Measurements from ENCODE around the gene OCA2.

Gene OCA2

GRCh38 chr15:27806396-27806795, 292.7 kb downstream of the OCA2 start:
- no peak for DNase-seq (ENCODE audit: low read depth in 1 of 2, low spot score in 1 of 2)
- H3K27me3 ChIP-seq (ENCODE audit: insufficient read depth, poor library complexity, severe bottlenecking) = peaks cover 2% of the 10 kb centered on the region
- no peak overlapping the region for H3K4me3 ChIP-seq (replicated peaks; ENCODE audit: insufficient read depth, low read length)
- H3K27ac ChIP-seq (replicated peaks) = no peak overlapping the region
- no peak for TF ChIP-seq REST (IDR thresholded peaks at IDR 0.05; ENCODE audit: insufficient replicate concordance, low read depth)
- no peak for TF ChIP-seq POLR2AphosphoS5 (IDR thresholded peaks at IDR 0.05; ENCODE audit: low read depth)
- TF ChIP-seq CTCF (IDR thresholded peaks at IDR 0.05; ENCODE audit: insufficient read depth, low read length) = no peak
- TF ChIP-seq SPI1 (IDR thresholded peaks at IDR 0.05; ENCODE audit: borderline replicate concordance, low read depth) = no peak
- TF ChIP-seq GABPA (IDR thresholded peaks at IDR 0.05; ENCODE audit: low read depth) = no peak

GRCh38 chr15:27805261-27806220, 293.6 kb downstream of the OCA2 start:
- no peak for DNase-seq (ENCODE audit: low read depth in 1 of 2, low spot score in 1 of 2)
- no peak overlapping the region for H3K4me3 ChIP-seq (replicated peaks; ENCODE audit: insufficient read depth, low read length)
- H3K27me3 ChIP-seq (ENCODE audit: insufficient read depth, poor library complexity, severe bottlenecking) = peaks cover 2% of the 10 kb centered on the region
- TF ChIP-seq REST (IDR thresholded peaks at IDR 0.05; ENCODE audit: insufficient replicate concordance, low read depth) (no peak), CTCF (IDR thresholded peaks at IDR 0.05; ENCODE audit: insufficient read depth, low read length) (no peak), SPI1 (IDR thresholded peaks at IDR 0.05; ENCODE audit: borderline replicate concordance, low read depth) (no peak), POLR2AphosphoS5 (IDR thresholded peaks at IDR 0.05; ENCODE audit: low read depth) (no peak), GABPA (IDR thresholded peaks at IDR 0.05; ENCODE audit: low read depth) (no peak)
- H3K27ac ChIP-seq (replicated peaks) = no peak overlapping the region

GRCh38 chr15:27804569-27805260, 294.4 kb downstream of the OCA2 start:
- Histone ChIP-seq H3K4me3 (replicated peaks; ENCODE audit: insufficient read depth, low read length) (no peak overlapping the region), H3K27me3 (ENCODE audit: insufficient read depth, poor library complexity, severe bottlenecking) (peaks cover 2% of the 10 kb centered on the region), H3K27ac (replicated peaks) (no peak overlapping the region)
- DNase-seq (ENCODE audit: low read depth in 1 of 2, low spot score in 1 of 2) = no peak
- TF ChIP-seq SPI1 (IDR thresholded peaks at IDR 0.05; ENCODE audit: borderline replicate concordance, low read depth) (no peak), REST (IDR thresholded peaks at IDR 0.05; ENCODE audit: insufficient replicate concordance, low read depth) (no peak), CTCF (IDR thresholded peaks at IDR 0.05; ENCODE audit: insufficient read depth, low read length) (no peak), POLR2AphosphoS5 (IDR thresholded peaks at IDR 0.05; ENCODE audit: low read depth) (no peak), GABPA (IDR thresholded peaks at IDR 0.05; ENCODE audit: low read depth) (no peak)

Data from HL-60 (cell line).